Caco-2 (cell line): ENCODE measurements around the gene FABP1. TPM values are rescaled to one million over a fixed set of nuclear protein-coding genes. Genes with fewer than 3 reads are reported as not detected.

ENCODE experiments used
- BruUV-seq: library from RNA; stranded (reverse); fragments of 400-500 nt; replicated peaks from 2 replicates; lab custom pipeline; 2021; lab: Mats Ljungman, UMichigan
- CTCF ChIA-PET: fragments of 300-600 bp; sonication (Branson Sonifier 250); formaldehyde crosslinking; loops from one replicate; lab custom pipeline; 2022; ENCODE audit warnings: antibody characterized with exemption; lab: Charles Lee
- POLR2A ChIA-PET: fragments of 300-600 bp; sonication (Branson Sonifier 250); formaldehyde crosslinking; loops from one replicate; lab custom pipeline; 2022; ENCODE audit warnings: antibody characterized with exemption; lab: Charles Lee
- DNase-seq, 2 experiments: peaks; one replicate each; pipeline versions ENCODE4 v3.0.0 to v3.0.0-alpha.2; 2020 to 2022
- H3K27me3 ChIP-seq: replicated peaks from 2 replicates; pipeline ENCODE4 v1.6.0; 2011; ENCODE audit warnings: low read length; ENCODE audit not compliant: control insufficient read depth, insufficient read depth
- H3K36me3 ChIP-seq: 2 replicates; pipeline ENCODE4 v1.5.1; 2011; ENCODE audit warnings: low read length; ENCODE audit not compliant: control insufficient read depth, insufficient read depth
- H3K4me1 ChIP-seq: fragments of 250-450 bp; sonication (Bioruptor Pico); 2 replicates; pipeline ENCODE4 v1.5.1; 2020; ENCODE audit warnings: mild to moderate bottlenecking
- H3K4me3 ChIP-seq: 2 replicates; pipeline ENCODE4 v1.5.1; 2011; ENCODE audit warnings: low read depth, mild to moderate bottlenecking, control low read depth, low read length
- H3K9me3 ChIP-seq: fragments of 250-450 bp; sonication (Bioruptor Pico); 2 replicates; pipeline ENCODE4 v1.5.1; 2020; ENCODE audit warnings: mild to moderate bottlenecking, moderate library complexity
- H3K27ac Mint-ChIP-seq: one replicate; pipeline ENCODE4 v1.8.0; 2022; ENCODE audit warnings: mixed read lengths; ENCODE audit not compliant: unreplicated experiment
- H3K27me3 Mint-ChIP-seq: one replicate; pipeline ENCODE4 v1.8.0; 2022; ENCODE audit warnings: mixed read lengths; ENCODE audit not compliant: insufficient read depth, unreplicated experiment
- H3K36me3 Mint-ChIP-seq: one replicate; pipeline ENCODE4 v1.8.0; 2022; ENCODE audit warnings: mild to moderate bottlenecking, mixed read lengths; ENCODE audit not compliant: insufficient read depth, unreplicated experiment
- H3K4me1 Mint-ChIP-seq: one replicate; pipeline ENCODE4 v1.8.0; 2022; ENCODE audit warnings: low read depth, mixed read lengths; ENCODE audit not compliant: unreplicated experiment
- H3K4me3 Mint-ChIP-seq: one replicate; pipeline ENCODE4 v1.8.0; 2022; ENCODE audit warnings: mild to moderate bottlenecking, moderate library complexity, mixed read lengths; ENCODE audit not compliant: unreplicated experiment
- H3K9me3 Mint-ChIP-seq: one replicate; pipeline ENCODE4 v1.8.0; 2022; ENCODE audit warnings: mixed read lengths; ENCODE audit not compliant: unreplicated experiment
- CTCF ChIP-seq, 2 experiments: fragments of 200-600 bp in 1 of 2; IDR thresholded peaks; 1 replicate in 1 of 2; 2 replicates in 1 of 2; pipeline versions ENCODE4 v1.5.1 to v1.8.0; 2011 to 2022; ENCODE audit warnings: antibody characterized with exemption in 1 of 2, control low read depth in 1 of 2, inconsistent platforms in 1 of 2, low read depth in 1 of 2, low read length in 1 of 2, mild to moderate bottlenecking in 1 of 2, moderate library complexity in 1 of 2; ENCODE audit not compliant: insufficient read depth in 1 of 2, severe bottlenecking in 1 of 2, unreplicated experiment in 1 of 2
- intact Hi-C: fragments of 100-400 bp; cut with micrococcal nuclease; formaldehyde crosslinking; loops from one replicate; pipeline ENCODE4 v1.10.0; 2022; ENCODE audit not compliant: unreplicated experiment
- total RNA-seq: library from RNA; stranded (reverse); gene quantifications from 2 replicates; pipeline ENCODE4 v1.2.3, GENCODE V29; 2022

The FABP1 gene
- total RNA-seq, 1 experiment from 2014 or later: 44.5 TPM

DNA sequence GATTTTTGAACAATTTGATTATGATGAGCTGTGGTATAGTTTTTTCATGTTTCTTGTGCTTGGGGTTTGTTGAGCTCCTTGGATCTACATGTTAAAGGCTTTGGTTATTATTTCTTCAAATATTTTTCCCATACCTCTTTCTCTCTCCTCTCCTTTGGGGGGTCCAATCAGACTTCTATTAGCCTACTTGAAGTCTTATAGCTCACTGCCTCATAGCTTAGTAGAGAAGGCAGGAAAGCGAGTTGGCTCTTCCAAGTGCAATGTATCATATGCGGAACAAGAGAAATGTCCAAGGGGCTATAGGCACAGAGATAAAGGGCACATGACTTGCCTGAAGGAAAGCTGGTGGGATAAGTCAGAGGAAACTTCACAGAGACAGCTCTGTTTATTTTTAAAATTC, 14.1 kb upstream of the FABP1 start:
- no TSS peak for BruUV-seq
- H3K27ac Mint-ChIP-seq: no peak overlapping the region
- no peaks in the 10 kb centered on the region for H3K36me3 ChIP-seq
- peaks cover 13% of the 10 kb centered on the region for H3K9me3 ChIP-seq
- no peak overlapping the region for H3K4me3 ChIP-seq
- no peak for DNase-seq
- H3K4me1 ChIP-seq: peaks cover 54% of the 10 kb centered on the region
- TF ChIP-seq CTCF (IDR thresholded peaks at IDR 0.05; ENCODE audit: insufficient read depth in 1 of 2, low read depth in 1 of 2, low read length in 1 of 2, severe bottlenecking in 1 of 2, unreplicated experiment in 1 of 2): no peak
- POLR2A ChIA-PET: no interaction called here
- H3K27me3 Mint-ChIP-seq: no peaks in the 10 kb centered on the region
- no peaks in the 10 kb centered on the region for H3K36me3 Mint-ChIP-seq
- peaks cover 29% of the 10 kb centered on the region for H3K9me3 Mint-ChIP-seq
- intact Hi-C loops: no loop called here
- H3K4me3 Mint-ChIP-seq: no peak overlapping the region
- CTCF ChIA-PET: no interaction called here
- no peaks in the 10 kb centered on the region for H3K27me3 ChIP-seq
- peaks cover 26% of the 10 kb centered on the region for H3K4me1 Mint-ChIP-seq

DNA sequence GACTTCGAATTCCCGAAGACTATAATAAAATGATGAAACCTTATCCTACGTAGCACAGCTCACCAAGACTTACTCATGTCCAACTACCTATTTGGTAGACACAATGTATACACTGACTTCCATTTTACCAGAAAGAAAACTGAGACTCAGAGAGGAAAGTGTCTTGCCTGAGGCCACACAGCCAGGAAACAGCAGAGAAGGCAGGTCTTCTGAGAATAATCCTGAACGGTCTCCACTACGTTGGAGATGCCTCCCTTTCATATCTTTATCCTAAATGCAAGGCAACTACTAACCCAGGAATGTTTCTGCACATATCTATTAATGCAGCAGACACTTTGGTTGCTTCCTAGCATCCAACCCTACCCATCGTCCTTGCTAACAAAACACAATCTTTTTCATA, 11.9 kb upstream of the FABP1 start:
- Mint-ChIP-seq H3K4me3 (no peak overlapping the region), H3K27ac (peak overlapping the region; percentile 51), H3K4me1 (peaks cover 23% of the 10 kb centered on the region), H3K9me3 (peaks cover 34% of the 10 kb centered on the region), H3K36me3 (no peaks in the 10 kb centered on the region), H3K27me3 (no peaks in the 10 kb centered on the region)
- Histone ChIP-seq H3K9me3 (peaks cover 13% of the 10 kb centered on the region), H3K4me1 (peaks cover 32% of the 10 kb centered on the region), H3K36me3 (no peaks in the 10 kb centered on the region), H3K4me3 (no peak overlapping the region), H3K27me3 (no peaks in the 10 kb centered on the region)
- no peak for DNase-seq
- TSS peak; percentile 86 for BruUV-seq
- intact Hi-C loops: loop anchor here (1.0 kb wide), 2 partner anchors 12 to 15 kb away; partner anchors contain the start of gene FABP1
- ChIA-PET POLR2A (interaction anchor here (1.1 to 1.7 kb wide), 2 partner anchors 9 to 30 kb away, joined by 5 to 7 read pairs; partner anchors contain the start of gene THNSL2), CTCF (interaction anchor here (1.3 to 1.7 kb wide), 2 partner anchors 13 to 79 kb away, joined by 3 to 34 read pairs; no protein-coding TSS in a partner anchor)
- TF ChIP-seq CTCF (IDR thresholded peaks at IDR 0.05; ENCODE audit: insufficient read depth in 1 of 2, low read depth in 1 of 2, low read length in 1 of 2, severe bottlenecking in 1 of 2, unreplicated experiment in 1 of 2): no peak

GRCh38 chr2:88139203-88139702, 11.4 kb upstream of the FABP1 start:
- H3K4me1 Mint-ChIP-seq: peaks cover 21% of the 10 kb centered on the region
- peak overlapping the region; percentile 51 for H3K27ac Mint-ChIP-seq
- Histone ChIP-seq H3K36me3 (no peaks in the 10 kb centered on the region), H3K4me1 (peaks cover 31% of the 10 kb centered on the region), H3K9me3 (peaks cover 13% of the 10 kb centered on the region), H3K27me3 (no peaks in the 10 kb centered on the region), H3K4me3 (no peak overlapping the region)
- peak; percentile 74 to 80 for DNase-seq
- H3K36me3 Mint-ChIP-seq: no peaks in the 10 kb centered on the region
- no peaks in the 10 kb centered on the region for H3K27me3 Mint-ChIP-seq
- intact Hi-C loops: loop anchor here (1.0 kb wide), 2 partner anchors 11 to 16 kb away; partner anchors contain the start of gene FABP1
- CTCF ChIA-PET: interaction anchor here (1.3 to 1.7 kb wide), 2 partner anchors 12 to 79 kb away, joined by 3 to 34 read pairs; no protein-coding TSS in a partner anchor
- no peak for TF ChIP-seq CTCF (IDR thresholded peaks at IDR 0.05; ENCODE audit: insufficient read depth in 1 of 2, low read depth in 1 of 2, low read length in 1 of 2, severe bottlenecking in 1 of 2, unreplicated experiment in 1 of 2)
- H3K4me3 Mint-ChIP-seq: no peak overlapping the region
- H3K9me3 Mint-ChIP-seq: peaks cover 36% of the 10 kb centered on the region
- BruUV-seq: no TSS peak
- POLR2A ChIA-PET: interaction anchor here (0.6 to 1.7 kb wide), 3 partner anchors 9 to 31 kb away, joined by 3 to 7 read pairs (median 5); partner anchors contain the start of genes FABP1 and THNSL2
